ENCODE results near the gene MMP1. TPM values are rescaled to one million over a fixed set of nuclear protein-coding genes. Genes with fewer than 3 reads are reported as not detected.

The MMP1 gene
- total and polyA plus RNA-seq, 7 donors, result 0.03 to 4.7 (median 0.40) TPM; not detected in 1

DNA sequence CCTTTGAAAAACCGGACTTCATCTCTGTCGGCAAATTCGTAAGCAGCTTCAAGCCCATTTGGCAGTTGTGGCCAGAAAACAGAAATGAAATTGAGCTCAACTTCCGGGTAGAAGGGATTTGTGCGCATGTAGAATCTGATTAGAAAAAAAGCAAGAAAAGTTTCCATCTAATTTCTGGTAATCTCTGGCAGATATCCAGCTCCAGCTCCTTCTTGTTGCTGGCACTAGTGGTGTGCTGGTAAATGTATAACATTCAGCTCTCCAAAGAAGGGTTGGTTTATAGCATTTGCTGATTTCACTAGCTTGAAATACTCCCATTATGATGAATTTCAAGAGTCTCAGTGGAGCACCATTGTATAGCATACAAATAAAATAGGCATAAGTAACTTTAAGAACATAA lies 5.4 kb downstream of the MMP1 start:
- Histone ChIP-seq H3K27me3 (ENCODE audit: insufficient read depth in 3 of 3, low read length in 2 of 3) (no peaks in the 10 kb centered on the region), H3K4me1 (no peaks in the 10 kb centered on the region), H3K4me3 (no peak overlapping the region), H3K9me3 (no peaks in the 10 kb centered on the region), H3K27ac (no peak overlapping the region), H3K36me3 (ENCODE audit: insufficient read depth in 1 of 2, low read depth in 1 of 2) (no peaks in the 10 kb centered on the region)
- DNase-seq (no peak), ATAC-seq (no peak)
- TF ChIP-seq, protein P1, sequence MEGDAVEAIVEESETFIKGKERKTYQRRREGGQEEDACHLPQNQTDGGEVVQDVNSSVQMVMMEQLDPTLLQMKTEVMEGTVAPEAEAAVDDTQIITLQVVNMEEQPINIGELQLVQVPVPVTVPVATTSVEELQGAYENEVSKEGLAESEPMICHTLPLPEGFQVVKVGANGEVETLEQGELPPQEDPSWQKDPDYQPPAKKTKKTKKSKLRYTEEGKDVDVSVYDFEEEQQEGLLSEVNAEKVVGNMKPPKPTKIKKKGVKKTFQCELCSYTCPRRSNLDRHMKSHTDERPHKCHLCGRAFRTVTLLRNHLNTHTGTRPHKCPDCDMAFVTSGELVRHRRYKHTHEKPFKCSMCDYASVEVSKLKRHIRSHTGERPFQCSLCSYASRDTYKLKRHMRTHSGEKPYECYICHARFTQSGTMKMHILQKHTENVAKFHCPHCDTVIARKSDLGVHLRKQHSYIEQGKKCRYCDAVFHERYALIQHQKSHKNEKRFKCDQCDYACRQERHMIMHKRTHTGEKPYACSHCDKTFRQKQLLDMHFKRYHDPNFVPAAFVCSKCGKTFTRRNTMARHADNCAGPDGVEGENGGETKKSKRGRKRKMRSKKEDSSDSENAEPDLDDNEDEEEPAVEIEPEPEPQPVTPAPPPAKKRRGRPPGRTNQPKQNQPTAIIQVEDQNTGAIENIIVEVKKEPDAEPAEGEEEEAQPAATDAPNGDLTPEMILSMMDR (IDR thresholded peaks at IDR 0.05), result no peak
- 50 to 71% (median 68%) methylated on average over 5 of the region's 5 CpGs for WGBS, 3 donors
- intact Hi-C loops (cut with DNase I), result no loop called here

DNA sequence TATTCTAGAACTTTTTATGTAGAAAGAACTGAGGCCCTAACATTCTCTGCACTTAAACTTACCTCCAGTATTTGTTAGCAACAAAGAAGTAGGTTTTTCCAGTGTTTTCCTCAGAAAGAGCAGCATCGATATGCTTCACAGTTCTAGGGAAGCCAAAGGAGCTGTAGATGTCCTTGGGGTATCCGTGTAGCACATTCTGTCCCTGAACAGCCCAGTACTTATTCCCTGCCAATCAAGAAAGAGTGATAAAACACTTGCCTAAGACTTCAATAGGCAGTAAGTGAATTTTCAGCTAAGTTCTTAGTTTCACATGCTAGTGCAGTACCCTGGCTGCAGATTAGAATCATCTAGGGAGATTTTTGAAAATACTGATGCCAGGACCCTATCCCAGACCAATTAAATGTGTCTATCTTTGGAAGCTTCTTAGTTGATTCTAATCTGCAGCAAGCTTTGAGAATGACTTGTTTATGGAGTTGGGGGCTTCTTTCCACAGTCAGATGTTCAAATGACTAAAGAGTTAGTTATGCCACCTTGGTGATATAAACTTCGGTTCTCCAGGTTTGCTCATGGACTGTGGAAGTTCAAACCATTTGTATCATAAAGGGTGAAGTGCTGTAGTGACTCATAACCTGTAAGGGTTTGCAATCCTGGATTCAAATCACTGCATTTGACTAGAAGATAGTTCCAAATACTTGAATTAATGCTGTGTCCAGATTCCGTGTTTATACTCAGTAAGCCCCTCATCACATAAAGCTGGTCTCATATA lies 6.5 kb downstream of the MMP1 start:
- H3K27ac ChIP-seq, result no peak overlapping the region
- WGBS, 3 donors, result 69 to 74% (median 73%) methylated on average over 4 of the region's 4 CpGs
- no peaks in the 10 kb centered on the region for H3K36me3 ChIP-seq (ENCODE audit: insufficient read depth in 1 of 2, low read depth in 1 of 2)
- H3K27me3 ChIP-seq (ENCODE audit: insufficient read depth in 3 of 3, low read length in 2 of 3), result no peaks in the 10 kb centered on the region
- no peaks in the 10 kb centered on the region for H3K9me3 ChIP-seq
- H3K4me3 ChIP-seq, result no peak overlapping the region
- no peak for DNase-seq
- no peaks in the 10 kb centered on the region for H3K4me1 ChIP-seq
- TF ChIP-seq, protein P1 (IDR thresholded peaks at IDR 0.05), result no peak
- intact Hi-C loops (cut with DNase I), result no loop called here
- peak in 1 of 4 donors; percentile 41 for ATAC-seq

DNA sequence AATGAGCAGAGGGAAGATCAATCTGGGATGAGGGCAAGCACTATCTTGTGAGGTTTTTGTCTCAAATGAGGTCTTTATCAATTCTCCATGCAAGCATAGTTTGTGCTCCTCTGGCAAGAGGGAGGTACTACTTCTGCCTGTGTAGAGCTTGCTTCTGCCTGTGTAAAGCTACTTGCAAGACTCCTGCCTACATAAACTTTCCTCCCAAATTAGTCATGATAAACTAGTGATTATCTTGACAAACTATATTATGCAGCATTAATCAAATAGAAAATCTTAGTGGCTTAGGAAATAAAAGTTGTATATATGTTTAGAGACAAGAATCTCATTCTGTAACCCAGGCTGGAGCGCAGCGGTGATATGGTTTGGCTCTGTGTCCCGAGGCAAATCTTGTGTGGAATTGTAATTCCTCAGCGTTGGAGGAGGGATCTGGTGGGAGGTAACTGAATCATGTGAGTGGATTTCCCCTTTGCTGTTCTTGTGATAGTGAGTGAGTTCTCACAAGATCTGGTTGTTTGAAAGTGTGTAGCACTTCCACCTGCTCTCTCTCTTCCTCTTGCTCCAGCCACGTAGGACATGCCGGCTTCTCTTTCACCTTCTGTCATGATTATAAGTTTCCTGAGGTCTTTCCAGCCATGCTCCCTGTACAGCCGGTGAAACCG lies 9.5 kb downstream of the MMP1 start:
- WGBS, 3 donors, result 42 to 61% (median 49%) methylated on average over 8 of the region's 8 CpGs
- H3K9me3 ChIP-seq, result no peaks in the 10 kb centered on the region
- H3K27me3 ChIP-seq (ENCODE audit: insufficient read depth in 3 of 3, low read length in 2 of 3), result no peaks in the 10 kb centered on the region
- no peak overlapping the region for H3K4me3 ChIP-seq
- intact Hi-C loops (cut with DNase I), result no loop called here
- no peaks in the 10 kb centered on the region for H3K36me3 ChIP-seq (ENCODE audit: insufficient read depth in 1 of 2, low read depth in 1 of 2)
- DNase-seq (no peak), ATAC-seq (no peak)
- TF ChIP-seq, protein P1 (IDR thresholded peaks at IDR 0.05), result no peak
- H3K4me1 ChIP-seq, result no peaks in the 10 kb centered on the region
- H3K27ac ChIP-seq, result no peak overlapping the region

DNA sequence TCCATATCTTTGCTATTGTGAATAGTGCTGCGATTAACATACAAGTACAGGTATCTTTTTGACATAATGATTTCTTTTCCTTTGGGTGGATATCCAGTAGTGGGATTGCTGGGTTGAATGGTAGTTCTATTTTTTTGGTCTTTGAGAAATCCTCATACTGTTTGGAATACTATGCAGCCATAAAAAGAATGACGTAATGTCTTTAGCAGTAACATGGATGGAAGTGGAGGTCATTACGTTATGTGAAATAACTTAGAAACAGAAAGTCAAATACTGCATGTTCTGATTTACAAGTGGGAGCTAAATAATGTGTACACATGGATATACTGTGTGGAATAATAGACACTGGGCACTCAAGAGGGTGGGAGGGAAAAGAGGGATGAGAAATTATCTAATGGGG lies 13.6 kb downstream of the MMP1 start:
- intact Hi-C loops (cut with DNase I), result no loop called here

More for the DNA sequence above, 13.6 kb downstream of the MMP1 start:
- H3K27me3 ChIP-seq (ENCODE audit: insufficient read depth in 3 of 3, low read length in 2 of 3), result no peaks in the 10 kb centered on the region
- no peak overlapping the region for H3K4me3 ChIP-seq
- TF ChIP-seq, protein P1 (IDR thresholded peaks at IDR 0.05), result no peak
- no peak overlapping the region for H3K27ac ChIP-seq
- ATAC-seq (no peak), DNase-seq (no peak)
- 85 to 89% (median 88%) methylated on average over 3 of the region's 3 CpGs for WGBS, 3 donors
- no peaks in the 10 kb centered on the region for H3K4me1 ChIP-seq
- H3K9me3 ChIP-seq, result no peaks in the 10 kb centered on the region
- no peaks in the 10 kb centered on the region for H3K36me3 ChIP-seq (ENCODE audit: insufficient read depth in 1 of 2, low read depth in 1 of 2)
